ENCODE data around the gene LEFTY2. TPM values are rescaled to one million over a fixed set of nuclear protein-coding genes. Genes with fewer than 3 reads are reported as not detected.
"Not testable (repeated sequence)": the region's sequence is repeated elsewhere in the genome, so short reads cannot be mapped to it uniquely, and the experiment has no call there.

Gene LEFTY2
- total and polyA plus RNA-seq, 3 experiments from 2014 or later = not detected

- Histone ChIP-seq H3K27ac (ENCODE audit: low read depth, low read length) (no peak overlapping the region), H3K4me1 (ENCODE audit: insufficient read depth, low read length) (peaks cover 6% of the 10 kb centered on the region), H3K9me3 (ENCODE audit: low read length) (no peaks in the 10 kb centered on the region), H3K36me3 (ENCODE audit: insufficient read depth, low read length) (no peaks in the 10 kb centered on the region), H3K27me3 (ENCODE audit: insufficient read depth, low read length, poor library complexity, severe bottlenecking) (no peaks in the 10 kb centered on the region), H3K4me3 (ENCODE audit: low read length) (no peak overlapping the region)
- Mint-ChIP-seq H3K4me3 (no peak overlapping the region), H3K9me3 (no peaks in the 10 kb centered on the region), H3K27ac (no peak overlapping the region), H3K27me3 (peaks cover 0 to 1% of the 10 kb centered on the region in 2 donors), H3K36me3 (no peaks in the 10 kb centered on the region), H3K4me1 (peaks cover 11 to 25% (median 15%) of the 10 kb centered on the region in 3 donors)
- DNase-seq = no peak
- ChIA-PET CTCF (no interaction called here), POLR2A (no interaction called here)
These were observed 862 bp upstream of the LEFTY2 start for GRCh38 chr1:225941942-225942222.

GRCh38 chr1:225940385-225941151 lies 452 bp downstream of the LEFTY2 start:
- ChIA-PET CTCF (no interaction called here), POLR2A (no interaction called here)
- Histone ChIP-seq H3K36me3 (ENCODE audit: insufficient read depth, low read length) (no peaks in the 10 kb centered on the region), H3K9me3 (ENCODE audit: low read length) (no peaks in the 10 kb centered on the region), H3K27me3 (ENCODE audit: insufficient read depth, low read length, poor library complexity, severe bottlenecking) (no peaks in the 10 kb centered on the region), H3K27ac (ENCODE audit: low read depth, low read length) (no peak overlapping the region), H3K4me1 (ENCODE audit: insufficient read depth, low read length) (peaks cover 6% of the 10 kb centered on the region), H3K4me3 (ENCODE audit: low read length) (no peak overlapping the region)
- peaks cover 11 to 21% (median 15%) of the 10 kb centered on the region in 3 donors for H3K4me1 Mint-ChIP-seq
- no peak for DNase-seq
- H3K27ac Mint-ChIP-seq = no peak overlapping the region
- no peak overlapping the region for H3K4me3 Mint-ChIP-seq
- H3K27me3 Mint-ChIP-seq = peaks cover 0 to 1% of the 10 kb centered on the region in 2 donors
- no peaks in the 10 kb centered on the region for H3K36me3 Mint-ChIP-seq
- no peaks in the 10 kb centered on the region for H3K9me3 Mint-ChIP-seq

GRCh38 chr1:225939939-225940310 lies 1.1 kb downstream of the LEFTY2 start:
- H3K27me3 ChIP-seq (ENCODE audit: insufficient read depth, low read length, poor library complexity, severe bottlenecking); H3K4me1 ChIP-seq (ENCODE audit: insufficient read depth, low read length); H3K9me3 Mint-ChIP-seq; H3K27me3 Mint-ChIP-seq; H3K4me3 ChIP-seq (ENCODE audit: low read length); H3K27ac ChIP-seq (ENCODE audit: low read depth, low read length); CTCF ChIA-PET; H3K36me3 ChIP-seq (ENCODE audit: insufficient read depth, low read length); H3K9me3 ChIP-seq (ENCODE audit: low read length); DNase-seq; POLR2A ChIA-PET; H3K4me3 Mint-ChIP-seq; H3K36me3 Mint-ChIP-seq; H3K27ac Mint-ChIP-seq: not testable (repeated sequence)
- peaks cover 8 to 14% (median 11%) of the 10 kb centered on the region in 3 donors for H3K4me1 Mint-ChIP-seq

- DNase-seq; H3K36me3 Mint-ChIP-seq; H3K4me1 ChIP-seq (ENCODE audit: insufficient read depth, low read length); H3K4me3 Mint-ChIP-seq; H3K9me3 Mint-ChIP-seq; H3K27ac ChIP-seq (ENCODE audit: low read depth, low read length); H3K27ac Mint-ChIP-seq; H3K27me3 ChIP-seq (ENCODE audit: insufficient read depth, low read length, poor library complexity, severe bottlenecking); H3K27me3 Mint-ChIP-seq; H3K9me3 ChIP-seq (ENCODE audit: low read length); CTCF ChIA-PET; H3K36me3 ChIP-seq (ENCODE audit: insufficient read depth, low read length); POLR2A ChIA-PET; H3K4me1 Mint-ChIP-seq; H3K4me3 ChIP-seq (ENCODE audit: low read length): not testable (repeated sequence)
These were observed 1.7 kb downstream of the LEFTY2 start for GRCh38 chr1:225939097-225939938.

- Histone ChIP-seq H3K4me1 (ENCODE audit: insufficient read depth, low read length) (no peaks in the 10 kb centered on the region), H3K27me3 (ENCODE audit: insufficient read depth, low read length, poor library complexity, severe bottlenecking) (no peaks in the 10 kb centered on the region), H3K9me3 (ENCODE audit: low read length) (no peaks in the 10 kb centered on the region), H3K36me3 (ENCODE audit: insufficient read depth, low read length) (no peaks in the 10 kb centered on the region), H3K27ac (ENCODE audit: low read depth, low read length) (no peak overlapping the region), H3K4me3 (ENCODE audit: low read length) (no peak overlapping the region)
- no peak overlapping the region for H3K4me3 Mint-ChIP-seq
- peaks cover 0 to 1% of the 10 kb centered on the region in 2 donors for H3K27me3 Mint-ChIP-seq
- POLR2A ChIA-PET = interaction anchor here (0.7 kb wide), 1 partner anchor 13 kb away, joined by 3 read pairs; the partner anchor contains the start of gene PYCR2
- H3K27ac Mint-ChIP-seq = peak overlapping the region in 1 of 8 donors; percentile 50
- DNase-seq = no peak
- H3K9me3 Mint-ChIP-seq = no peaks in the 10 kb centered on the region
- no peaks in the 10 kb centered on the region for H3K36me3 Mint-ChIP-seq
- H3K4me1 Mint-ChIP-seq = no peaks in the 10 kb centered on the region
- CTCF ChIA-PET = interaction anchor here (0.7 kb wide), 1 partner anchor 26 kb away, joined by 3 read pairs; no protein-coding TSS in a partner anchor
These were observed 3.7 kb downstream of the LEFTY2 start for GRCh38 chr1:225937048-225937968.

- DNase-seq = no peak
- H3K27ac Mint-ChIP-seq = peak overlapping the region in 1 of 8 donors; percentile 50
- no peak overlapping the region for H3K4me3 Mint-ChIP-seq
- POLR2A ChIA-PET = no interaction called here
- Histone ChIP-seq H3K27me3 (ENCODE audit: insufficient read depth, low read length, poor library complexity, severe bottlenecking) (no peaks in the 10 kb centered on the region), H3K27ac (ENCODE audit: low read depth, low read length) (no peak overlapping the region), H3K4me1 (ENCODE audit: insufficient read depth, low read length) (no peaks in the 10 kb centered on the region), H3K36me3 (ENCODE audit: insufficient read depth, low read length) (no peaks in the 10 kb centered on the region), H3K4me3 (ENCODE audit: low read length) (no peak overlapping the region), H3K9me3 (ENCODE audit: low read length) (no peaks in the 10 kb centered on the region)
- no peaks in the 10 kb centered on the region for H3K9me3 Mint-ChIP-seq
- CTCF ChIA-PET = interaction anchor here (0.7 kb wide), 1 partner anchor 25 kb away, joined by 3 read pairs; no protein-coding TSS in a partner anchor
- no peaks in the 10 kb centered on the region for H3K27me3 Mint-ChIP-seq
- no peaks in the 10 kb centered on the region for H3K4me1 Mint-ChIP-seq
- H3K36me3 Mint-ChIP-seq = no peaks in the 10 kb centered on the region
These were observed 4.5 kb downstream of the LEFTY2 start for GRCh38 chr1:225936523-225936922.

GRCh38 chr1:225936086-225936485 lies 4.9 kb downstream of the LEFTY2 start:
- H3K4me1 Mint-ChIP-seq; H3K36me3 ChIP-seq (ENCODE audit: insufficient read depth, low read length); H3K27ac ChIP-seq (ENCODE audit: low read depth, low read length); DNase-seq; H3K4me3 ChIP-seq (ENCODE audit: low read length); H3K4me3 Mint-ChIP-seq; H3K4me1 ChIP-seq (ENCODE audit: insufficient read depth, low read length); H3K27me3 Mint-ChIP-seq; H3K27me3 ChIP-seq (ENCODE audit: insufficient read depth, low read length, poor library complexity, severe bottlenecking); H3K27ac Mint-ChIP-seq; H3K9me3 Mint-ChIP-seq; POLR2A ChIA-PET; H3K36me3 Mint-ChIP-seq; H3K9me3 ChIP-seq (ENCODE audit: low read length); CTCF ChIA-PET: not testable (repeated sequence)

Data from CD8-positive, alpha-beta memory T cell (primary cell).